PC-3 (cell line): ENCODE results near the gene FCRL6. TPM values are rescaled to one million over a fixed set of nuclear protein-coding genes. Genes with fewer than 3 reads are reported as not detected.

Experiments
- ATAC-seq: fragments of 200-7000 bp; cut with Tn5 transposase; 2 replicates; pipeline ENCODE4 v1.9.1; 2020; ENCODE audit warnings: mild to moderate bottlenecking, moderate library complexity
- BruUV-seq: library from RNA; stranded (reverse); fragments of 400-500 nt; replicated peaks from 2 replicates; lab custom pipeline; 2021; lab: Mats Ljungman, UMichigan
- CTCF ChIA-PET: fragments of 300-600 bp; sonication (Branson Sonifier 250); formaldehyde crosslinking; loops from one replicate; lab custom pipeline; 2022; ENCODE audit warnings: antibody characterized with exemption; lab: Charles Lee
- POLR2A ChIA-PET: fragments of 300-600 bp; sonication (Branson Sonifier 250); formaldehyde crosslinking; loops from one replicate; lab custom pipeline; 2022; ENCODE audit warnings: antibody characterized with exemption; ENCODE audit not compliant: unreplicated experiment; lab: Charles Lee
- DNase-seq: peaks from one replicate; pipeline ENCODE4 v3.0.0-alpha.2; 2015
- H2AFZ ChIP-seq: fragments of 300-600 bp; sonication (generic); 2 replicates; pipeline ENCODE4 v1.6.0; 2016; ENCODE audit warnings: antibody characterized with exemption, low read length
- H3F3A ChIP-seq: fragments of 300-600 bp; sonication (generic); one replicate; pipeline ENCODE4 v1.6.0; 2017; ENCODE audit warnings: antibody characterized with exemption, low read length, control low read depth, mild to moderate bottlenecking; ENCODE audit not compliant: unreplicated experiment
- H3K27ac ChIP-seq: fragments of 300-600 bp; sonication (generic); 2 replicates; pipeline ENCODE4 v1.5.1; 2016; ENCODE audit warnings: mild to moderate bottlenecking, low read length
- H3K27me3 ChIP-seq: fragments of 300-600 bp; sonication (generic); 2 replicates; pipeline ENCODE4 v1.6.1; 2016; ENCODE audit warnings: low read length, mixed read lengths
- H3K36me3 ChIP-seq: fragments of 300-600 bp; sonication (generic); 2 replicates; pipeline ENCODE4 v1.6.1; 2016; ENCODE audit warnings: low read depth, mixed run types, low read length, mixed read lengths
- H3K4me1 ChIP-seq: fragments of 300-600 bp; sonication (generic); 2 replicates; pipeline ENCODE4 v1.5.1; 2016; ENCODE audit warnings: low read length; ENCODE audit not compliant: insufficient read depth
- H3K4me2 ChIP-seq: fragments of 300-600 bp; sonication (generic); 2 replicates; pipeline ENCODE4 v1.6.0; 2016; ENCODE audit warnings: low read length
- H3K4me3 ChIP-seq: fragments of 300-600 bp; sonication (generic); 2 replicates; pipeline ENCODE4 v1.5.1; 2016; ENCODE audit warnings: mild to moderate bottlenecking, low read length, mixed read lengths
- H3K79me2 ChIP-seq: fragments of 300-600 bp; sonication (generic); 2 replicates; pipeline ENCODE4 v1.6.1; 2017; ENCODE audit warnings: low read length, mixed read lengths
- H3K9ac ChIP-seq: fragments of 300-600 bp; sonication (generic); 2 replicates; pipeline ENCODE4 v1.6.0; 2016; ENCODE audit warnings: mild to moderate bottlenecking, low read length
- H3K9me2 ChIP-seq: fragments of 300-600 bp; sonication (generic); replicated peaks from 2 replicates; pipeline ENCODE4 v1.6.1; 2016; ENCODE audit warnings: mixed run types, low read length, mixed read lengths
- H3K9me3 ChIP-seq: fragments of 300-600 bp; sonication (generic); 2 replicates; pipeline ENCODE4 v1.6.1; 2016; ENCODE audit warnings: low read length, mixed read lengths
- H4K20me1 ChIP-seq: fragments of 300-600 bp; sonication (generic); 2 replicates; pipeline ENCODE4 v1.6.1; 2016; ENCODE audit warnings: low read length, mixed read lengths
- EZH2 ChIP-seq: fragments of 300-600 bp; sonication (generic); IDR thresholded peaks from one replicate; pipeline ENCODE4 v1.6.1; 2017; ENCODE audit warnings: antibody characterized with exemption, mild to moderate bottlenecking, low read length; ENCODE audit not compliant: unreplicated experiment
- EZH2phosphoT487 ChIP-seq: fragments of 300-600 bp; sonication (generic); IDR thresholded peaks from 2 replicates; pipeline ENCODE4 v1.6.1; 2018; ENCODE audit warnings: mild to moderate bottlenecking, antibody characterized with exemption, low read length, borderline replicate concordance
- intact Hi-C: fragments of 100-400 bp; cut with micrococcal nuclease; formaldehyde crosslinking; loops from 2 replicates; pipeline ENCODE4 v1.9.0; 2023
- total RNA-seq: library from RNA; depleted of rRNA; stranded (reverse); fragments of >200 nt; gene quantifications from 2 replicates; pipeline ENCODE4 v1.2.3, GENCODE V29; 2014
- TF ChIP-seq, protein P1 (sequence below): fragments of 300-600 bp; sonication (generic); conservative IDR thresholded peaks from 2 replicates; pipeline ENCODE4 v1.5.1; 2017; ENCODE audit warnings: antibody characterized with exemption, low read depth, mild to moderate bottlenecking, low read length

Gene FCRL6
- total RNA-seq, 1 experiment from 2014 or later, result not detected

DNA sequence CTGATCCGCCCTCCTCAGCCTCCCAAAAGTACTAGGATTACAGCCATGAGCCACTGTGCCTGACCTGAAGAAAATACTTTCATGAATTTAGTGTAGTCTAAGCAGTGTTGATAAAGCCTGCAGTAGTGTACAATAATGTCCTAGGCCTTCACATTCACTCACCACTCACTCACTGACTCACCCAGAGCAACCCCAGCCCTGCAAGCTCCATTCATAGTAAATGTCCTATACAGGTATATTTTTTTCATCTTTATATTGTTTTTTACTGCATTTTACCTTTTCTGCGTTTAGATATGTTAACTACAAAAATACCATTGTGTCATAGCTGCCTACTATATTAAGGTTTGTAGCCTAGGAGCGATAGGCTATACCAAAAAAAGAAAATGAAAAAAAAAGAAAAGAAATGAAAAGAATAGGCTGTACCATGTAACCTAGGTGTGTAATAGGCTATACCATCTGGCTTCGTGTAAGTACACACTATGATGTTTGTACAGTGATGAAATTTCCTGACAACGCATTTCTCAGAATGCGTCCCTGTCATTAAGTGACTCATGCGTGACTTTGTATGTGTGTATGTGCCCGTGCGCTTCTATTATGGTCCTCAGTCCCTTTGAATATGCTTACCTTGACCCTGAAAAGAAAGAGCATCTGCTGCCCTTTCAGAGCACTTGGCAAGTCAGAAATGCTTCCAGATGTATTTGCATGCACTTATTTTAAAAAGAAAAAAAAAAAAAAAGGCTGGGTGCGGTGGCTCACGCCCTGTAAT lies 15.3 kb downstream of the FCRL6 start:
- H3K79me2 ChIP-seq, result no peaks in the 10 kb centered on the region
- H3K4me3 ChIP-seq, result no peak overlapping the region
- H3K27me3 ChIP-seq, result no peaks in the 10 kb centered on the region
- BruUV-seq, result no TSS peak
- H3K9me3 ChIP-seq, result no peaks in the 10 kb centered on the region
- no peaks in the 10 kb centered on the region for H4K20me1 ChIP-seq
- ATAC-seq (peak; percentile 98), DNase-seq (peak; percentile 98)
- H2AFZ ChIP-seq, result no peak overlapping the region
- H3K9me2 ChIP-seq, result no peaks in the 10 kb centered on the region
- peaks cover 8% of the 10 kb centered on the region for H3F3A ChIP-seq
- ChIA-PET CTCF (interaction anchor here (0.6 kb wide), 1 partner anchor 588 kb away, joined by 4 read pairs; no protein-coding TSS in a partner anchor), POLR2A (no interaction called here)
- intact Hi-C loops, result loop anchor here (1.0 to 2.0 kb wide), 3 partner anchors 19 to 63 kb away; no protein-coding TSS in a partner anchor
- H3K27ac ChIP-seq, result peak overlapping the region; percentile 74
- peaks cover 15% of the 10 kb centered on the region for H3K4me1 ChIP-seq
- no peaks in the 10 kb centered on the region for H3K36me3 ChIP-seq
- H3K4me2 ChIP-seq, result peak overlapping the region; percentile 15
- peak overlapping the region; percentile 4; the same call in 1 of the 2 replicates for H3K9ac ChIP-seq
- TF ChIP-seq EZH2phosphoT487 (no peak), EZH2 (no peak)
- TF ChIP-seq, protein P1, sequence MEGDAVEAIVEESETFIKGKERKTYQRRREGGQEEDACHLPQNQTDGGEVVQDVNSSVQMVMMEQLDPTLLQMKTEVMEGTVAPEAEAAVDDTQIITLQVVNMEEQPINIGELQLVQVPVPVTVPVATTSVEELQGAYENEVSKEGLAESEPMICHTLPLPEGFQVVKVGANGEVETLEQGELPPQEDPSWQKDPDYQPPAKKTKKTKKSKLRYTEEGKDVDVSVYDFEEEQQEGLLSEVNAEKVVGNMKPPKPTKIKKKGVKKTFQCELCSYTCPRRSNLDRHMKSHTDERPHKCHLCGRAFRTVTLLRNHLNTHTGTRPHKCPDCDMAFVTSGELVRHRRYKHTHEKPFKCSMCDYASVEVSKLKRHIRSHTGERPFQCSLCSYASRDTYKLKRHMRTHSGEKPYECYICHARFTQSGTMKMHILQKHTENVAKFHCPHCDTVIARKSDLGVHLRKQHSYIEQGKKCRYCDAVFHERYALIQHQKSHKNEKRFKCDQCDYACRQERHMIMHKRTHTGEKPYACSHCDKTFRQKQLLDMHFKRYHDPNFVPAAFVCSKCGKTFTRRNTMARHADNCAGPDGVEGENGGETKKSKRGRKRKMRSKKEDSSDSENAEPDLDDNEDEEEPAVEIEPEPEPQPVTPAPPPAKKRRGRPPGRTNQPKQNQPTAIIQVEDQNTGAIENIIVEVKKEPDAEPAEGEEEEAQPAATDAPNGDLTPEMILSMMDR, result no peak

DNA sequence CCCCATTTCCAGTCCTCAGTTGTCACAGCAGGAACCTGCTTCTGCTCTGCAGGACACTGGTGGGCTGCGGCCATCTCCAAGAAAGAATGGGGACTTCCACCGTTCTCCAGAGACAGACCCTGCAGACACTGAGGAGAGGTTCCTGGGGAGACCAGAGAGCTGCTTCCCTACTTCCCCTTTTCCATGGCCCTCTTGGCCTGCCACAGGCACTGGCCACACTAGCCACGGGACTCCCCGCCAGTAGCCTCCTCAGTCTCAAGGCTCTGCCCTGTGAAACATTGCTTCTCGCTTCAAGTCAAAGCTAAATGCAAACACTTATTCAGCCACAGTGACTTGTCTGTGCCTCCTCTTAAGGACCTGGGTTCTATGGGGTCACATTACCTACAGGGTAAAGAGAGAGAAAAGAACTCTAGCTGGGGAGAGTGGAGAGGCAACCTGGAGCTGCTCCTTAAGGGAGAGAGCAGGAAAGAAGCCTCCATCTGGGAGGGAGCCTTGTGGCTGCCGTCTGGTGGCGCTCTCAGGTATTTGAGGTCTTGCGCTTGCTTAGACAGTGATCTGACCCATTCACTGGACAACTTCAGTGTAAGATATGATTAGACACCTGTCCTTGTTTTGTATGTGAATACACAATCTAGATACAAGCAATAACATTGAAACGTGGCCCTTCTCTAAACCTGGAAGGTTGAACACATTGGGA lies 19.2 kb downstream of the FCRL6 start:
- Histone ChIP-seq H3K9ac (no peak overlapping the region), H3K4me1 (peaks cover 15% of the 10 kb centered on the region), H3F3A (peaks cover 8% of the 10 kb centered on the region), H3K9me2 (no peaks in the 10 kb centered on the region), H3K79me2 (no peaks in the 10 kb centered on the region), H3K36me3 (no peaks in the 10 kb centered on the region), H3K4me2 (no peak overlapping the region), H3K9me3 (no peaks in the 10 kb centered on the region), H3K4me3 (no peak overlapping the region), H3K27me3 (no peaks in the 10 kb centered on the region), H3K27ac (no peak overlapping the region), H2AFZ (no peak overlapping the region), H4K20me1 (no peaks in the 10 kb centered on the region)
- ChIA-PET CTCF (no interaction called here), POLR2A (no interaction called here)
- no peak for DNase-seq
- TF ChIP-seq EZH2, result no peak
- TF ChIP-seq, protein P1, result no peak
- no peak for TF ChIP-seq EZH2phosphoT487
- ATAC-seq, result no peak
- no TSS peak for BruUV-seq
- intact Hi-C loops, result no loop called here
